ENCODE data around the gene PIP4K2A. TPM values are rescaled to one million over a fixed set of nuclear protein-coding genes. Genes with fewer than 3 reads are reported as not detected.

Gene PIP4K2A
- total RNA-seq, 6 experiments from 2014 or later: 50.1 to 67.9 (median 58.9) TPM

- no peak for DNase-seq
- Mint-ChIP-seq H3K27me3 (ENCODE audit: insufficient read depth) (no peaks in the 10 kb centered on the region; the same call in none of the 2 replicates), H3K9me3 (peaks cover 4% of the 10 kb centered on the region; the same call in 1 of the 2 replicates), H3K4me3 (no peak overlapping the region), H3K27ac (no peak overlapping the region), H3K4me1 (ENCODE audit: low read depth) (peaks cover 40% of the 10 kb centered on the region), H3K36me3 (ENCODE audit: low read depth) (0 out of 2 replicates have a peak, but pooled peaks cover 4% of the 10 kb centered on the region)
- TF ChIP-seq CTCF (IDR thresholded peaks at IDR 0.05): no peak
These were observed 25.8 kb upstream of the PIP4K2A start for GRCh38 chr10:22740180-22740579.

- Mint-ChIP-seq H3K4me1 (ENCODE audit: low read depth) (peaks cover 40% of the 10 kb centered on the region), H3K4me3 (no peak overlapping the region), H3K27ac (peak overlapping the region; percentile 81), H3K36me3 (ENCODE audit: low read depth) (0 out of 2 replicates have a peak, but pooled peaks cover 4% of the 10 kb centered on the region), H3K27me3 (ENCODE audit: insufficient read depth) (no peaks in the 10 kb centered on the region; the same call in 1 of the 2 replicates), H3K9me3 (peaks cover 4% of the 10 kb centered on the region; the same call in 1 of the 2 replicates)
- DNase-seq: peak; percentile 71
- TF ChIP-seq CTCF (IDR thresholded peaks at IDR 0.05): no peak
These were observed 23.2 kb upstream of the PIP4K2A start for GRCh38 chr10:22737587-22737986.

GRCh38 chr10:22736134-22736533 lies 21.8 kb upstream of the PIP4K2A start:
- DNase-seq: peak; percentile 25
- Mint-ChIP-seq H3K4me1 (ENCODE audit: low read depth) (peaks cover 40% of the 10 kb centered on the region), H3K27me3 (ENCODE audit: insufficient read depth) (no peaks in the 10 kb centered on the region; the same call in 1 of the 2 replicates), H3K9me3 (peaks cover 4% of the 10 kb centered on the region; the same call in 1 of the 2 replicates), H3K36me3 (ENCODE audit: low read depth) (0 out of 2 replicates have a peak, but pooled peaks cover 4% of the 10 kb centered on the region), H3K4me3 (peak overlapping the region; percentile 2; the same call in 1 of the 2 replicates), H3K27ac (peak overlapping the region; percentile 23; the same call in 1 of the 2 replicates)
- TF ChIP-seq CTCF (IDR thresholded peaks at IDR 0.05): no peak

- DNase-seq: no peak
- Mint-ChIP-seq H3K36me3 (ENCODE audit: low read depth) (no peaks in the 10 kb centered on the region), H3K27ac (no peak overlapping the region), H3K4me1 (ENCODE audit: low read depth) (peaks cover 33% of the 10 kb centered on the region), H3K9me3 (no peaks in the 10 kb centered on the region), H3K4me3 (no peak overlapping the region), H3K27me3 (ENCODE audit: insufficient read depth) (no peaks in the 10 kb centered on the region; the same call in 1 of the 2 replicates)
- no peak for TF ChIP-seq CTCF (IDR thresholded peaks at IDR 0.05)
These were observed 19.6 kb upstream of the PIP4K2A start for GRCh38 chr10:22733992-22734391.

GRCh38 chr10:22727663-22728062 lies 13.3 kb upstream of the PIP4K2A start:
- Mint-ChIP-seq H3K27ac (no peak overlapping the region), H3K36me3 (ENCODE audit: low read depth) (no peaks in the 10 kb centered on the region), H3K4me1 (ENCODE audit: low read depth) (no peaks in the 10 kb centered on the region), H3K9me3 (no peaks in the 10 kb centered on the region), H3K27me3 (ENCODE audit: insufficient read depth) (peaks cover 8% of the 10 kb centered on the region), H3K4me3 (no peak overlapping the region)
- DNase-seq: no peak
- TF ChIP-seq CTCF (IDR thresholded peaks at IDR 0.05): no peak
